H1 (cell line): ENCODE data around the gene METTL22. TPM values are rescaled to one million over a fixed set of nuclear protein-coding genes. Genes with fewer than 3 reads are reported as not detected.

Experiments
- CTCF ChIA-PET: fragments of 300-600 bp; sonication (Branson Sonifier 250); formaldehyde crosslinking; loops from one replicate; lab custom pipeline; 2021; ENCODE audit not compliant: partially characterized antibody; lab: Charles Lee
- POLR2A ChIA-PET: fragments of 300-600 bp; sonication (Branson Sonifier 250); formaldehyde crosslinking; loops from one replicate; lab custom pipeline; 2021; ENCODE audit warnings: inconsistent platforms; ENCODE audit not compliant: partially characterized antibody; lab: Charles Lee
- DNase-seq, 2 experiments: peaks; one replicate each; pipeline versions ENCODE4 v3.0.0 to v3.0.0-alpha.2; 2010 to 2022; ENCODE audit warnings: low spot score in 2 of 2, low read depth in 1 of 2, mixed read lengths in 1 of 2
- FAIRE-seq: peaks from 2 replicates; lab custom pipeline; 2011; peaks lifted over from hg19 to GRCh38; lab: Jason Lieb, UNC
- H2AFZ ChIP-seq: 2 replicates; pipeline ENCODE4 v1.8.1; 2012; ENCODE audit warnings: low read length, inconsistent platforms
- H2AK5ac ChIP-seq: 2 replicates; pipeline ENCODE4 v1.6.1; 2013; ENCODE audit warnings: low read depth, low read length
- H2BK120ac ChIP-seq: replicated peaks from 2 replicates; pipeline ENCODE3; 2013; ENCODE audit warnings: low read depth, low read length, inconsistent platforms
- H2BK12ac ChIP-seq: 2 replicates; pipeline ENCODE4 v1.6.1; 2013; ENCODE audit warnings: low read depth, low read length
- H2BK15ac ChIP-seq: 2 replicates; pipeline ENCODE4 v1.6.1; 2013; ENCODE audit warnings: low read length
- H2BK20ac ChIP-seq: 2 replicates; pipeline ENCODE4 v1.6.1; 2013; ENCODE audit warnings: low read length
- H2BK5ac ChIP-seq: 2 replicates; pipeline ENCODE4 v1.6.1; 2013; ENCODE audit warnings: low read depth, low read length
- H3K14ac ChIP-seq: 2 replicates; pipeline ENCODE4 v1.6.1; 2013; ENCODE audit warnings: inconsistent platforms; ENCODE audit not compliant: insufficient read length
- H3K18ac ChIP-seq: 2 replicates; pipeline ENCODE4 v1.6.1; 2013; ENCODE audit warnings: low read length; ENCODE audit errors: extremely low read depth
- H3K23ac ChIP-seq: 2 replicates; pipeline ENCODE4 v1.6.1; 2013; ENCODE audit warnings: inconsistent platforms; ENCODE audit not compliant: insufficient read length
- H3K23me2 ChIP-seq: 2 replicates; pipeline ENCODE4 v1.6.1; 2013; ENCODE audit warnings: low read depth, low read length
- H3K27ac ChIP-seq: 2 replicates; pipeline ENCODE4 v1.6.1; 2011; ENCODE audit warnings: low read depth, low read length, inconsistent platforms
- H3K27me3 ChIP-seq, 4 experiments: replicated peaks in 1 of 4; 1 replicate in 1 of 4; 2 replicates in 3 of 4; pipeline versions ENCODE4 v1.6.1 to v1.8.1; 2011 to 2013; ENCODE audit warnings: low read length in 3 of 4, mild to moderate bottlenecking in 3 of 4, inconsistent platforms in 2 of 4, mixed read lengths in 2 of 4, moderate library complexity in 1 of 4; ENCODE audit not compliant: control insufficient read depth in 3 of 4, insufficient read depth in 3 of 4; ENCODE audit errors: extremely low read depth in 1 of 4
- H3K36me3 ChIP-seq, 4 experiments: 2 replicates each; pipeline versions ENCODE4 v1.6.1 to v1.8.1; 2011 to 2013; ENCODE audit warnings: mild to moderate bottlenecking in 4 of 4, low read length in 3 of 4, moderate library complexity in 2 of 4, control low read depth in 1 of 4, inconsistent platforms in 1 of 4; ENCODE audit not compliant: insufficient read depth in 4 of 4, control insufficient read depth in 2 of 4
- H3K4ac ChIP-seq: replicated peaks from 2 replicates; pipeline ENCODE3; 2013; ENCODE audit warnings: low read length, low read depth, mixed read lengths, inconsistent platforms; ENCODE audit not compliant: insufficient read length
- H3K4me1 ChIP-seq, 4 experiments: replicated peaks in 1 of 4; 1 replicate in 1 of 4; 2 replicates in 3 of 4; pipeline versions ENCODE4 v1.6.1 to v1.8.1; 2011 to 2013; ENCODE audit warnings: low read length in 3 of 4, inconsistent platforms in 2 of 4, mixed read lengths in 1 of 4; ENCODE audit not compliant: insufficient read depth in 4 of 4, control insufficient read depth in 3 of 4
- H3K4me2 ChIP-seq, 2 experiments: 2 replicates each; pipeline versions ENCODE4 v1.6.1 to v1.8.1; 2011 to 2013; ENCODE audit warnings: low read depth in 2 of 2, low read length in 2 of 2, control low read depth in 1 of 2, inconsistent platforms in 1 of 2, mild to moderate bottlenecking in 1 of 2; ENCODE audit not compliant: insufficient read depth in 1 of 2
- H3K4me3 ChIP-seq, 4 experiments: fragments of 200-600, 300-600 bp in 1 of 4; sonication (generic), shearing (Covaris generic), sonication (Bioruptor Twin) in 1 of 4; 2 replicates each; pipeline versions ENCODE4 v1.5.1 to v1.8.1; 2011 to 2016; ENCODE audit warnings: low read length in 4 of 4, low read depth in 3 of 4, control low read depth in 2 of 4, inconsistent platforms in 2 of 4, mild to moderate bottlenecking in 2 of 4, mixed read lengths in 1 of 4, moderate library complexity in 1 of 4; ENCODE audit not compliant: insufficient read depth in 2 of 4; ENCODE audit errors: extremely low read depth in 1 of 4
- H3K56ac ChIP-seq: replicated peaks from 2 replicates; pipeline ENCODE3; 2013; ENCODE audit warnings: low read depth, mild to moderate bottlenecking, mixed read lengths, low read length, inconsistent platforms; ENCODE audit not compliant: insufficient read length
- H3K79me1 ChIP-seq: 2 replicates; pipeline ENCODE4 v1.6.1; 2013; ENCODE audit warnings: low read depth, low read length, control low read depth
- H3K79me2 ChIP-seq, 2 experiments: 2 replicates each; pipeline versions ENCODE4 v1.6.1 to v1.8.1; 2012 to 2013; ENCODE audit warnings: low read length in 2 of 2, mild to moderate bottlenecking in 2 of 2, inconsistent platforms in 1 of 2; ENCODE audit not compliant: insufficient read depth in 2 of 2, control insufficient read depth in 1 of 2
- H3K9ac ChIP-seq, 4 experiments: replicated peaks in 1 of 4; 1 replicate in 1 of 4; 2 replicates in 3 of 4; pipeline versions ENCODE4 v1.6.1 to v1.8.1; 2011 to 2013; ENCODE audit warnings: low read depth in 3 of 4, low read length in 3 of 4, control low read depth in 2 of 4, mild to moderate bottlenecking in 2 of 4, moderate library complexity in 2 of 4, inconsistent platforms in 1 of 4; ENCODE audit errors: extremely low read depth in 1 of 4
- H3K9me3 ChIP-seq, 2 experiments: 2 replicates each; pipeline versions ENCODE4 v1.6.1 to v1.8.1; 2012 to 2013; ENCODE audit warnings: mild to moderate bottlenecking in 2 of 2, moderate library complexity in 2 of 2, control low read depth in 1 of 2, inconsistent platforms in 1 of 2, low read depth in 1 of 2, low read length in 1 of 2, mixed read lengths in 1 of 2; ENCODE audit not compliant: insufficient read depth in 2 of 2
- H4K20me1 ChIP-seq, 2 experiments: replicated peaks in 1 of 2; 2 replicates each; pipeline versions ENCODE3 to v1.8.1; 2011 to 2013; ENCODE audit warnings: inconsistent platforms in 2 of 2, low read length in 2 of 2, mild to moderate bottlenecking in 1 of 2; ENCODE audit not compliant: insufficient read depth in 2 of 2, control insufficient read depth in 1 of 2
- H4K5ac ChIP-seq: 2 replicates; pipeline ENCODE4 v1.6.1; 2013; ENCODE audit warnings: low read length, low read depth, mixed read lengths, inconsistent platforms; ENCODE audit not compliant: insufficient read length
- H4K8ac ChIP-seq: 2 replicates; pipeline ENCODE4 v1.8.0; 2013; ENCODE audit warnings: mild to moderate bottlenecking, moderate library complexity, low read length, inconsistent platforms; ENCODE audit not compliant: insufficient read depth; ENCODE audit errors: extremely low read depth
- H4K91ac ChIP-seq: replicated peaks from 2 replicates; pipeline ENCODE3; 2013; ENCODE audit warnings: low read length, mixed read lengths, inconsistent platforms; ENCODE audit not compliant: insufficient read length
- WGBS, 2 experiments: shearing (Covaris generic) in 1 of 2; methylation state at CpG; one replicate each; pipeline versions ENCODE4 v1.1.6 to v1.1.7; 2013 to 2015; ENCODE audit warnings: low lambda C conversion rate in 2 of 2, mixed read lengths in 2 of 2, inconsistent platforms in 1 of 2, low coverage in 1 of 2, missing lambda C conversion rate in 1 of 2; ENCODE audit not compliant: insufficient replicate concordance in 2 of 2, insufficient coverage in 1 of 2, insufficient read length in 1 of 2; ENCODE audit errors: extremely low coverage in 1 of 2, missing lambda C conversion rate in 1 of 2; 5-methylcytosine and 5-hydroxymethylcytosine counted together
- polyA plus RNA-seq, 7 experiments: library from polyadenylated mRNA; depleted of rRNA in 3 of 7; stranded (reverse) in 5 of 7; unstranded in 2 of 7; fragments of >200 nt in 5 of 7; fragments of 200-250 nt in 2 of 7; gene quantifications; 1 replicate in 5 of 7; 2 replicates in 1 of 7; 4 replicates in 1 of 7; pipeline versions ENCODE4 v1.2.1 to v1.2.3, GENCODE V29; 2011 to 2013; ENCODE audit warnings: missing spikeins in 2 of 7, mixed read lengths in 2 of 7
- total RNA-seq: library from RNA; stranded (reverse); fragmentation: NEBNext Ultra II Directional; extraction: Animal tissue kit (Norgen Biotek cat#: 25700); gene quantifications from 2 replicates; pipeline ENCODE4 v1.2.1, GENCODE V29; 2021
- TF ChIP-seq, protein P1 (sequence below): IDR thresholded peaks from 2 replicates; pipeline ENCODE4 v1.6.1; 2012; ENCODE audit warnings: low read length, inconsistent platforms

Gene METTL22
- total and polyA plus RNA-seq, 2 of the 8 experiments (the other 6 are each of a cell fraction or from before 2014, with no cell fraction given): 56.7 to 85.2 TPM

DNA sequence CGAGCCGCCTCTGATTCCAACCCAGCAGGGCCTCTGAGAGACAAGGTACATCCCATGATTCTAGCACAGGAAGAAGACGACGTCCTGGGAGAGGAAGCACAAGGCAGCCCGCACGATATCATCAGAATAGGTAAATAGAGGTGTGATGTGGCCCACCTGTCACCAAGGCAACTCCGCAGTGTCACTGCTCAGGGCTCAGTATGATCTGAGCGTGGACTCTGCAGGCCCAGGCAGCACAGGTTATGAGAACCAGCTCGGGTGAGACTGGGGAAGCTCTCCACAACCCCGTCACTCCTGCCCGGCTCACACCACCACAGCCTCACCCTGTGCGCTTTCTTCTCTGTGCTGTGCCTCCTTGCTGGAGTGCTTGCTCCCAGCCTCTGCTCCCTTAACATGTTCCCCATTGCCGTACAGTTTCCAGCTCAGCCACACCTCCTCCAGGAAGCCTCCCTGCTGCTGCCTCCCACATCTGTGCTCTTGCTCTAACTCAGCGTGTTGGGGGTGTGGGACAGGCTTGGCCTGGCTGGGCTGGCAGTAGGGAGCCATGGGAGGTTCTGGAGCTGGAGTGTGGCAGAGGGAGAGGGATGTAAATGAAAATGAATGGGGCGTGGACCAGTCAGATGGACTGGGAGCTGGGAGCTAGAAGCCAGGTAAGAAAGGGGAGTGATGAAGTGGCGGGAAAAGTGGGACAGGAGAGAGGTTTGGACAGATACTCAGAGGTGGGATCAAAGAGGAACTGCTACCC is 7.7 kb downstream of the METTL22 start:
- Histone ChIP-seq H4K8ac (no peak overlapping the region), H2BK20ac (no peak overlapping the region), H4K5ac (no peak overlapping the region), H3K36me3 (peaks cover 36 to 78% (median 64%) of the 10 kb centered on the region in 4 experiments), H3K14ac (no peak overlapping the region), H3K79me2 (peaks cover 0 to 18% of the 10 kb centered on the region in 2 experiments; a peak in 2 of 4 replicates), H3K23me2 (no peaks in the 10 kb centered on the region; the same call in 1 of the 2 replicates), H2BK120ac (no peak overlapping the region), H3K18ac (no peak overlapping the region), H3K27me3 (no peaks in the 10 kb centered on the region), H4K91ac (no peak overlapping the region), H3K9ac (no peak overlapping the region), H3K79me1 (peaks cover 15% of the 10 kb centered on the region), H3K4me3 (no peak overlapping the region), H2AFZ (no peak overlapping the region), H2BK12ac (no peak overlapping the region), H3K4ac (no peak overlapping the region), H3K9me3 (no peaks in the 10 kb centered on the region), H4K20me1 (peaks cover 9 to 21% of the 10 kb centered on the region in 2 experiments), H3K23ac (no peak overlapping the region), H3K4me1 (no peaks in the 10 kb centered on the region), H3K56ac (no peak overlapping the region), H3K4me2 (no peak overlapping the region)
- no peak for FAIRE-seq
- CTCF ChIA-PET: interaction anchor here (0.6 to 24.1 kb wide), 9 partner anchors 8 to 405 kb away, joined by 3 to 416 read pairs (median 4); no protein-coding TSS in a partner anchor
- POLR2A ChIA-PET: interaction anchor here (1.0 to 4.2 kb wide), 5 partner anchors 7 to 17 kb away, joined by 3 to 14 read pairs (median 9); partner anchors contain the start of gene METTL22
- DNase-seq: no peak
- WGBS, 2 experiments: 90% methylated on average over 14 of the region's 16 CpGs; no CpG with 5 or more reads in 1 of the 2 experiments
- TF ChIP-seq, protein P1, sequence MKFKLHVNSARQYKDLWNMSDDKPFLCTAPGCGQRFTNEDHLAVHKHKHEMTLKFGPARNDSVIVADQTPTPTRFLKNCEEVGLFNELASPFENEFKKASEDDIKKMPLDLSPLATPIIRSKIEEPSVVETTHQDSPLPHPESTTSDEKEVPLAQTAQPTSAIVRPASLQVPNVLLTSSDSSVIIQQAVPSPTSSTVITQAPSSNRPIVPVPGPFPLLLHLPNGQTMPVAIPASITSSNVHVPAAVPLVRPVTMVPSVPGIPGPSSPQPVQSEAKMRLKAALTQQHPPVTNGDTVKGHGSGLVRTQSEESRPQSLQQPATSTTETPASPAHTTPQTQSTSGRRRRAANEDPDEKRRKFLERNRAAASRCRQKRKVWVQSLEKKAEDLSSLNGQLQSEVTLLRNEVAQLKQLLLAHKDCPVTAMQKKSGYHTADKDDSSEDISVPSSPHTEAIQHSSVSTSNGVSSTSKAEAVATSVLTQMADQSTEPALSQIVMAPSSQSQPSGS: no peak
- TF ChIP-seq, all 59 proteins: peak for 0
- Histone ChIP-seq H3K27ac (no peak overlapping the region), H2BK15ac (no peak overlapping the region), H2AK5ac (no peak overlapping the region), H2BK5ac (peak overlapping the region; percentile 35; the same call in 1 of the 2 replicates)
